Stimulated activated CD8-positive, alpha-beta memory T cell treated with anti-CD3 and anti-CD28 coated beads, Interleukin-7, amount 100 ng/mL, for 1 hour (primary cell): ENCODE measurements around the gene TMC4.
"Not testable (repeated sequence)": the region's sequence is repeated elsewhere in the genome, so short reads cannot be mapped to it uniquely, and the experiment has no call there.

Experiments used
- DNase-seq, 2 donors: peaks; one replicate each; pipeline ENCODE4 v3.0.0-alpha.2; 2020; ENCODE audit warnings: low read depth in 2 of 2

Gene TMC4

DNA sequence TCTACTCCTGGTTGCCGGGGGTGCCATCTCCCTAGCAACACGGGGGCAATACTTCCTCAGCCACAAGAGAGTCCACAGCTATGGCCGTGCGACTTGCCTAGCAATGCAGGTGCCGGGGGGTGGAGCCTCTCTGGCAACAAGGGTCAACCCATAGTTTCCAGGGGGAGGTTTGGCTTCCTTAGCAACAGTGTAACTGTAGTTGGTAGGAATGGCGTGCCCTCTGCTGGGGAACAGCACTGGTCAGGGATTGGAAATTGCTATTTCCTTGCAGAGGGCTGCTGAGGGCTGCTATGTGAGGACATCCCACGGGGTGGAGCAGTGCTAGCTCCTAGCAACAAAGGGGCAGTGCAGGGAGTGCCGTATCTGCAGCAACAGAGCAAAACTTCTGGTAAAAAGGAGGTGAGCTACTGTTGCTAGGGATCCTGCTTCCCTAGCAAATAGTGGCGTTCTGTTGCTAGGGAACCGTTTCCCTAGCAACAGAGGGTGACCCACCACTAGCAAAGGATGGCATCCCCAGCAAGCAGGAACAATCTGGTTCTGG is 7.0 kb upstream of the TMC4 start:
- no peak for DNase-seq

DNA sequence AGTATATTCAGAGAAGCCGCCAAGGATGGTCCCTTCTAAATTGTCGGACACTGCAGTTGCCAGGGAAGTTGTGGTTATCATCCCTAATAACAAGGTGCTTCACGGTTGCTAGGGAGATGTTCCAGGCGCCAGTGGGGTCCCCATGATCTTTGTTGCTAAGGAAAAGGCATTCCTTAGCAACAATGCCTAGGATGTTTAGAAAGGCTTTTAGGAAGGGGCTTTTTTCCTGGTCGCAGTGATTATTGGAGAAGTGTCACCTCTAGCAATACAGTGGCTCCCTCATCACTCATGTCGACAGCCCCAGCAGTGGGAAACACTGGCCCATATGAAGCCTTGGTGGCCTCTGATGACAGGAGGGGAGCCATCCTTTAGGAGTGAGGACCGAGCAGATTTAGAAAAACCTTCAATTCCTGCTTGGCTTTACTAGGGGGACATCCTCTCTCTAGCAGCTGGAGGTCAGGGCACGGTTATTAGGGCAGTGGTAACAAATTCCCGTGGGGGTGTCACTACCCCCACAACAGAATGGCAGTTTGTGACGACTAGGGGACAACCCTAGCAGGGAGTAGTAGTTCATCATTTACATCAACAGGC is 6.4 kb upstream of the TMC4 start:
- no peak for DNase-seq

DNA sequence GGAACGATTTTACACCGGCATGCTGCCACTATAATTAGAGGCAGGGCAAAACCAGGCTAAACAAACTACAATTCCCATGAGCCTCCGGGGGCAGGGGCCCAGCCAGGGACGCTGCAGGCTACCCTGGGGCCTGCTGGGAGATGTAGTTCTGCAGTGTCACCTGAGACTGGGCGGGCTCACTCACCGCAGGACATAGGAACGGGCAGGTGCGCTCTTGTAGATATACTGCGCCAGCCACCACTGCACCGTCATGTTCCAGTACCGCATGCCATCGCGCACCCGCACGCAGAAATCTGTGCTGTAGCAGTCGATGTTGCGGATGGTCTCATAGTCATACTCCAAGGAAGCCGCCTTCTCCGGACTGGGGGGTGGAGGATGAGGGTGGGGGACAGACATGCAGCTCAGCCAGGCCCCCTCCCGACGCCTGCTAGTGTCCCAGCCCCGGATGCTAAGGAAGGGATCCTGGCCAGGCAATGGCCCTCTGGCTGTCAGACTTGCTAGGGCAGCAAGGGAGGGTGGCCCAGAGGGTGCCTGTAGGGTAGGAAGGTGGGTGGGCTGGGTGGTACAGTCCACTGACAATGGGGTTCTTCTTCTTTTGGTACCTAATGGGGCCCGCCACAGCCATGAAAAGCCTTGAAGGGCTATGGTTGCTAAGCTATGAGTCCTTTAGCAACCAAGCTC is 5.8 kb upstream of the TMC4 start:
- no peak for DNase-seq

DNA sequence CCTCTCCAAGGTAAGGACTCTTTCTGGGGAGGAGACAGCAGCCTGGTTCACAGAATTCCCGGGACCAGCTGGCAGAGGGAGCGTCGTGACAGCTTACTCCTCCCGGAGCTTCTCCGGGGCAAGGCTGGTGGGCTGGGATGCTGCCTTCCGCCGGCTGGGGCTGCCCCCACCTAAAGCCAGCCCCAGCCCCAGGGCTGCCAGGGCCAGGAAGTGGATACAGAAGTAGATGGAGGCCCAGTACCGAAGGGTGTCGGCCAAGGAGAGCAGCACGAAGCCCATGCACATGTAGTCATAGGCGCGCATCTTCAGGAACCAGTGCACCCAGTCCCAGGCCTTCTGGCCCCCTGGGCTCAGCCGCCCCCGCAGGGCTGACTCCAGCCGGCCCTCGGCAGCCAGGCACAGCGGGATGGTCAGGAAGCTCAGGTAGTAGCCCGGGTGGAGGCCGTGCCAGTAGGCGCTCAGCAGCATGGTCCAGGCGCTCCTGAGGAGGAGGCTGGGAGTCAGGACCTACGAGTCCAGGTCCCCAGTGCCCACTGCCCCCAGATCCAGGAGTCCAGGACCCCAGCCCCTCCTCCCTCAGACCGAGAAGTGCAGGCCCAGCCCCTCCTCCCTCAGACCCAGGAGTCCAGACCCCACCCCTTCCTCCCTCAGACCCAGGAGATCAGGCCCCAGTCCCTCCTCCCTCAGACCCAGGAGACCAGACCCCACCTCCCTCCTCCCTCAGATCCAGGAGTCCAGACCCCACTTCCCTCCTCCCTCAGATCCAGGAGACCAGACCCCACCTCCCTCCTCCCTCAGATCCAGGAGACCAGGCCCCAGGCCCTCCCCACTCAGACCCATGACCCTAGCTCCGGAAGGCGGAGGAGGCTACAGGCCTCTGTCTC is 1.2 kb upstream of the TMC4 start:
- no peak for DNase-seq

GRCh38 chr19:54173359-54173699 is 369 bp upstream of the TMC4 start:
- no peak for DNase-seq

DNA sequence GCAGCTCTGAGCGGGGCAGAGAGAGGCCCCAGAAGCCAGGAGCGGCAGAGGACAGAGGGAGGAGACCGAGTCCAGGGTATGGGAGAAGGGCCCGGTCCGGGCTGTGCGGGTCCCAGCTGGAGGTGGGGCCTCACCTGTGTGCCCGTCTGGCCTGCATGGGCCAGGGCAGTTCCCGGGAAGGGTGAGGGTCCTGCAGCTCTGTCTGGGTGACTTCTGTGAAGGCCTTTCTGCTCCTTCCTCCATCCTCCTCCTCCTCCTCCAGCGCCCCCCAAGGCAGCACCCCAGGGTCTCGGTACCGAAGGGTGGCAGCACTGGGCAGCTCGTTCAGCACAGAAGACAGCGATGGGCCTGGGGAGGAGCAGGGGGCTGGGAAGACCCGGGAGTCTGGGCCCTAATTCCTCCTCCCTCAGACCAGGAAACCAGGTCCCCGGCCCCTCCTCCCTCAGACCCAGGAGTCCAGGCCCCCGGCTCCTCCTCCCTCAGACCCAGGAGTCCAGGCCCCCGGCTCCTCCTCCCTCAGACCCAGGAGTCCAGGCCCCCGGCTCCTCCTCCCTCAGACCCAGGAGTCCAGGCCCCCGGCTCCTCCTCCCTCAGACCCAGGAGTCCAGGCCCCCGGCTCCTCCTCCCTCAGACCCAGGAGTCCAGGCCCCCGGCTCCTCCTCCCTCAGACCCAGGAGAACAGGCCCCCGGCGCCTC is 1.1 kb downstream of the TMC4 start:
- not testable (repeated sequence) for DNase-seq

- DNase-seq: no peak
These were observed 3.7 kb downstream of the TMC4 start for GRCh38 chr19:54169149-54169740.

DNA sequence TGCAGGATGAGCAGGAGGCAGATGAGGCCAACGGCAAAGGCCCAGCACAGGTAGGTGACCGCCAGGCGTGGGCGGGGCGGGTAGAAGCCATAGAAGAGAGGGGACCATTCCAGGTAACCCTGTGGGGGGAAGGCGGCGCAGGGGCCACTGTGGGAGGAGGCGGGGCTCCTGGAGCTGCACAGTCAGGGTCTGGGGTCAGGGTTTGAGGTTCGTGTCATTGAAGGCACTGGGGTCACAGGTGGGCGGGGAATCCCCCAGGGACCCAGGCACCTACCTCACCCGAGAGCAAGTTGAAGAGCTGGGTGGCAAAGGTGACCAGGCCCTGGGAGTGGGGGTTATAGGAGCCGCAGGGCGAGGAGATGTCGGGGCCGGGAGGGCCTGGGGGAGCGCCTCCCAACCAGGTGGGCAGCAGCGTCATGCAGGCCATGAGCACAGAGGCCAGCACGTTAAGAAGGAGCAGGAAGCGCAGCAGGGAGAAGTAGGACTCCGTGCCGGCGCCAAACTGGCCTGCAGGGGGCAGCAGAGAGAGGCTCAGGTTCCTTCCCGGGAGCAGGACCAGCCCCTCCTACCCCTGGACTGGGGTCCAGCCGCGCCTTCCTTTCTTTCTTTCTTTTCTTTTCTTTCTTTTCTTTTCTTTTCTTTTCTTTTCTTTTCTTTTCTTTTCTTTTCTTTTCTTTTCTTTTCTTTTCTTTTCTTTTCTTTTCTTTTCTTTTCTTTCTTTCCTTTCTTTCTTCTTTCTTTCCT is 4.6 kb downstream of the TMC4 start:
- DNase-seq: peak; percentile 79 to 94

- DNase-seq: no peak
These were observed 7.7 kb downstream of the TMC4 start for GRCh38 chr19:54165222-54165621.

- DNase-seq: peak; percentile 19 to 29
These were observed 8.4 kb downstream of the TMC4 start for GRCh38 chr19:54164369-54165068.

GRCh38 chr19:54162884-54163283 is 10.1 kb downstream of the TMC4 start:
- DNase-seq: no peak

- peak; percentile 50 to 67 for DNase-seq
These were observed 10.6 kb downstream of the TMC4 start for GRCh38 chr19:54162241-54162805.

- no peak for DNase-seq
These were observed 12.1 kb downstream of the TMC4 start for GRCh38 chr19:54160854-54161253.

DNA sequence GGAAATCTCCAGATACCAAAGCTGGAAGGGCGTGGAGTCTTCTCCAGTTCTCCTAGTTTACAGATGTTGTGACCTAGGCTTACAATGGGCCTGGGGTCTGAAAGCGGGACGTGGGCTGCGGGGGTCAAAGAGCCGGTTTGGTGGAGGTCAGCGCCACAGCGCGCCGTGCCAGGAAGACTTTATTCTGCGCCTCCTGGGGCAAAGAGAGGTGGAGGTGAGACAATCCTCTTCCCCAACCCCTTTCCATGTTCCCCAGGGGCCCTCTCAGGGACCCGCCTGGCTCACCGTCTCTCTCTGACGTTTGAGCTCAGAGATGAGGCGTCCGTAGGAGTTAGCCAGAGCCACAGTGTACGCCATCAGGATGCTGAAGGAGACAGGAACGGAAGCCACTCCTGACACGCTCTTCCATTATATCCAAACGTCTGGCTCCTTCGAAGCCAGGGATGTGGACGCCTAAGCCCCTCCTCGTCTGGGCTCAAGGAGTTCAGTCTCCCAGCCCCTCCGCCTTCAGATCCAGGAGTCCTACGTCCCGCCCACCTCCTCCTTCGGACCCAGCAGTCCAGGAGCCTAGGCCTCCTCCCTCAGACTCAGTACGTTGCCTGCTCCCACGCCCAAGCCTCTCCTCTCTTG is 12.7 kb downstream of the TMC4 start:
- no peak for DNase-seq

- DNase-seq: peak; percentile 94
These were observed 13.4 kb downstream of the TMC4 start, which contains the start of gene LENG1 for GRCh38 chr19:54159352-54160181. TSS of gene LENG1 (minus strand) at chr19:54159721. CDS start at chr19:54159695, 26 bp downstream.

- DNase-seq: no peak
These were observed 14.1 kb downstream of the TMC4 start for GRCh38 chr19:54158812-54159351.

DNA sequence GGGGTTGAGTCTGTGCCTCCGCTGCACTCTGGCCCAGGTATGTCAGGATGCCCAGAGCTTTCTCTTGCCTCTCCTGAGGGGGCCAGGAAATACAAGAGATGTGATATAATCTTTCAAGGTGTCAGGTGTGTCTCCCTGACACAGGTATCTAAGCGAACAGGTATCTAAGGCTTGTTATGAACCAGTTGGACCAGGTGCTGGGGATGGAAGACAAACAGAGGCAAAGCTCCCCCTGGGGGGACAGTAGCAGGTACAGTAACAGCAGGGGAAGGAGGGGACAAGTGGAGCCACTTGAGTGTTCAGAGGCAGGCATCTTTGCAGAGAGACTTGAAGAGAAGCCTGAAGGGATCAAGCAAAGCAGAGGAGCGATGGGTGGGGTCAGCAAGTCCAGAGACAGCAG is 16.0 kb downstream of the TMC4 start:
- DNase-seq: no peak

GRCh38 chr19:54156490-54156889 is 16.5 kb downstream of the TMC4 start:
- no peak for DNase-seq
